GM20431 (cell line): ENCODE measurements around the gene ASPA.

Experiments used
- in situ Hi-C: fragments of 300-500 bp; cut with MseI, MboI; formaldehyde crosslinking; loops from one replicate; pipeline ENCODE4 v1.15.0; 2020; ENCODE audit warnings: low sequenced_read_pairs; ENCODE audit not compliant: unreplicated experiment

Gene ASPA

GRCh38 chr17:3532106-3532858 is 56.5 kb downstream of the ASPA start:
- in situ Hi-C loops, result no loop called here

GRCh38 chr17:3532859-3533142 is 57.0 kb downstream of the ASPA start:
- in situ Hi-C loops, result no loop called here

GRCh38 chr17:3533752-3534151 is 58.0 kb downstream of the ASPA start:
- in situ Hi-C loops, result no loop called here

GRCh38 chr17:3534881-3535252 is 59.1 kb downstream of the ASPA start:
- in situ Hi-C loops, result no loop called here

- in situ Hi-C loops, result no loop called here
Measured at GRCh38 chr17:3535253-3535995, 59.6 kb downstream of the ASPA start.

- in situ Hi-C loops, result no loop called here
Measured at GRCh38 chr17:3536716-3537115, 60.9 kb downstream of the ASPA start.

- in situ Hi-C loops, result no loop called here
Measured at GRCh38 chr17:3539881-3540540, 64.2 kb downstream of the ASPA start.

- in situ Hi-C loops, result no loop called here
Measured at GRCh38 chr17:3542410-3543088, 66.8 kb downstream of the ASPA start.

GRCh38 chr17:3543453-3543852 is 67.7 kb downstream of the ASPA start:
- in situ Hi-C loops, result no loop called here

- in situ Hi-C loops, result no loop called here
Measured at GRCh38 chr17:3544365-3544764, 68.6 kb downstream of the ASPA start.

GRCh38 chr17:3545151-3545550 is 69.4 kb downstream of the ASPA start:
- in situ Hi-C loops, result no loop called here

- in situ Hi-C loops, result no loop called here
Measured at GRCh38 chr17:3546521-3546920, 70.7 kb downstream of the ASPA start.

- in situ Hi-C loops, result no loop called here
Measured at GRCh38 chr17:3546997-3547396, 71.2 kb downstream of the ASPA start.

- in situ Hi-C loops, result no loop called here
Measured at GRCh38 chr17:3547628-3548027, 71.8 kb downstream of the ASPA start.

- in situ Hi-C loops, result no loop called here
Measured at GRCh38 chr17:3549610-3550162, 73.9 kb downstream of the ASPA start.

GRCh38 chr17:3551189-3551588 is 75.4 kb downstream of the ASPA start:
- in situ Hi-C loops, result no loop called here

GRCh38 chr17:3552916-3553315 is 77.1 kb downstream of the ASPA start:
- in situ Hi-C loops, result no loop called here
